Measurements from ENCODE around the gene POU3F1. TPM values are rescaled to one million over a fixed set of nuclear protein-coding genes. Genes with fewer than 3 reads are reported as not detected.

Gene POU3F1
- total and polyA plus RNA-seq, 4 donors = 0.04 to 0.20 (median 0.17) TPM

- Histone ChIP-seq H3K27me3 (ENCODE audit: control insufficient read depth in 3 of 3, insufficient read depth in 3 of 3, low read length in 2 of 3) (peaks cover 0 to 26% (median 5%) of the 10 kb centered on the region in 3 donors), H3K4me1 (ENCODE audit: control insufficient read depth in 5 of 5, insufficient read depth in 5 of 5, low read length in 5 of 5) (peaks cover 0 to 28% (median 13%) of the 10 kb centered on the region in 5 donors), H3K27ac (ENCODE audit: low read depth in 1 of 2, low read length in 1 of 2) (no peak overlapping the region), H3K9me3 (ENCODE audit: control insufficient read depth in 4 of 4, insufficient read depth in 3 of 4, low read length in 3 of 4) (no peaks in the 10 kb centered on the region), H3K9ac (ENCODE audit: insufficient read depth in 1 of 2, low read length in 2 of 2) (no peak overlapping the region), H3K4me3 (no peak overlapping the region), H3K36me3 (ENCODE audit: control insufficient read depth in 4 of 4, insufficient read depth in 4 of 4, low read length in 4 of 4) (no peaks in the 10 kb centered on the region)
- ATAC-seq (ENCODE audit: insufficient read depth, low FRiP score) (no peak), DNase-seq (peak; percentile 51 to 62 (median 53))
- TF ChIP-seq CTCF (IDR thresholded peaks at IDR 0.05; ENCODE audit: control extremely low read depth, extremely low read depth) = no peak
- WGBS, 2 donors = 69 to 76% methylated on average over 13 of the region's 13 CpGs
Observed at GRCh38 chr1:38050397-38051078, 3.9 kb upstream of the POU3F1 start.

GRCh38 chr1:38047603-38048141, 1.1 kb upstream of the POU3F1 start:
- Histone ChIP-seq H3K9ac (ENCODE audit: insufficient read depth in 1 of 2, low read length in 2 of 2) (no peak overlapping the region), H3K27me3 (ENCODE audit: control insufficient read depth in 3 of 3, insufficient read depth in 3 of 3, low read length in 2 of 3) (peaks cover 0 to 47% (median 29%) of the 10 kb centered on the region in 3 donors), H3K4me3 (peak overlapping the region; percentile 41), H3K9me3 (ENCODE audit: control insufficient read depth in 4 of 4, insufficient read depth in 3 of 4, low read length in 3 of 4) (no peaks in the 10 kb centered on the region), H3K27ac (ENCODE audit: low read depth in 1 of 2, low read length in 1 of 2) (no peak overlapping the region), H3K36me3 (ENCODE audit: control insufficient read depth in 4 of 4, insufficient read depth in 4 of 4, low read length in 4 of 4) (no peaks in the 10 kb centered on the region), H3K4me1 (ENCODE audit: control insufficient read depth in 5 of 5, insufficient read depth in 5 of 5, low read length in 5 of 5) (peaks cover 0 to 40% (median 15%) of the 10 kb centered on the region in 5 donors)
- DNase-seq (peak; percentile 41 to 49 (median 45)), ATAC-seq (ENCODE audit: insufficient read depth, low FRiP score) (no peak)
- no peak for TF ChIP-seq CTCF (IDR thresholded peaks at IDR 0.05; ENCODE audit: control extremely low read depth, extremely low read depth)
- 20 to 22% methylated on average over 34 of the region's 34 CpGs for WGBS, 2 donors

- peak overlapping the region; percentile 41 for H3K4me3 ChIP-seq
- H3K9me3 ChIP-seq (ENCODE audit: control insufficient read depth in 4 of 4, insufficient read depth in 3 of 4, low read length in 3 of 4) = no peaks in the 10 kb centered on the region
- ATAC-seq (ENCODE audit: insufficient read depth, low FRiP score) (peak; percentile 88), DNase-seq (peak; percentile 85 to 89 (median 88))
- H3K27ac ChIP-seq (ENCODE audit: low read depth in 1 of 2, low read length in 1 of 2) = no peak overlapping the region
- peaks cover 3 to 53% (median 35%) of the 10 kb centered on the region in 3 donors for H3K27me3 ChIP-seq (ENCODE audit: control insufficient read depth in 3 of 3, insufficient read depth in 3 of 3, low read length in 2 of 3)
- TF ChIP-seq CTCF (IDR thresholded peaks at IDR 0.05; ENCODE audit: control extremely low read depth, extremely low read depth) = no peak
- no peaks in the 10 kb centered on the region for H3K36me3 ChIP-seq (ENCODE audit: control insufficient read depth in 4 of 4, insufficient read depth in 4 of 4, low read length in 4 of 4)
- 1% methylated on average over 33 to 99 of the region's 99 CpGs for WGBS, 2 donors
- H3K4me1 ChIP-seq (ENCODE audit: control insufficient read depth in 5 of 5, insufficient read depth in 5 of 5, low read length in 5 of 5) = peaks cover 0 to 40% (median 14%) of the 10 kb centered on the region in 5 donors
- no peak overlapping the region for H3K9ac ChIP-seq (ENCODE audit: insufficient read depth in 1 of 2, low read length in 2 of 2)
Observed at GRCh38 chr1:38046884-38047602, 450 bp upstream of the POU3F1 start.

Measured in lung (tissue), 12 donors.